ENCODE data around the gene ZBP1.

ZBP1 gene

GRCh38 chr20:57659517-57660180 is 39.4 kb upstream of the ZBP1 start:
- H3K23ac ChIP-seq (ENCODE audit: low read length): no peak overlapping the region
- no peaks in the 10 kb centered on the region for H3K4me1 ChIP-seq (ENCODE audit: control insufficient read depth, low read depth, low read length)
- no peak overlapping the region for H2BK5ac ChIP-seq (ENCODE audit: low read length)
- H3K36me3 ChIP-seq (ENCODE audit: control insufficient read depth, insufficient read depth, low read length): peaks cover 15% of the 10 kb centered on the region
- no peak overlapping the region for H3K56ac ChIP-seq (ENCODE audit: low read length)
- H2BK15ac ChIP-seq (replicated peaks; ENCODE audit: low read depth): no peak overlapping the region
- WGBS (ENCODE audit: extremely low coverage, insufficient coverage, low lambda C conversion rate): no CpG with 5 or more reads among the region's 24 CpGs
- no peak overlapping the region for H2BK120ac ChIP-seq (ENCODE audit: low read depth, low read length)
- no peak overlapping the region for H3K9ac ChIP-seq (ENCODE audit: low read length)
- peaks cover 44% of the 10 kb centered on the region for H3K79me1 ChIP-seq (ENCODE audit: low read length)
- no peak overlapping the region for H3K18ac ChIP-seq (ENCODE audit: low read length)
- no peak overlapping the region for H3K4ac ChIP-seq (ENCODE audit: low read depth, low read length)
- H3K4me3 ChIP-seq (ENCODE audit: low read length): no peak overlapping the region
- DNase-seq: no peak
- no peak overlapping the region for H3K27ac ChIP-seq (ENCODE audit: low read depth, low read length)
- H3K79me2 ChIP-seq (ENCODE audit: control insufficient read depth, insufficient read depth, low read length): peaks cover 59% of the 10 kb centered on the region
- H4K5ac ChIP-seq (ENCODE audit: low read length): no peak overlapping the region
- no peaks in the 10 kb centered on the region for H3K27me3 ChIP-seq (ENCODE audit: insufficient read depth, low read length, poor library complexity)
- no peak overlapping the region for H3K4me2 ChIP-seq (ENCODE audit: low read length)
- no peak overlapping the region for H2AK5ac ChIP-seq (ENCODE audit: low read length)
- no peak overlapping the region for H4K8ac ChIP-seq (ENCODE audit: low read depth, low read length)

- Histone ChIP-seq H3K4me1 (ENCODE audit: control insufficient read depth, low read depth, low read length) (no peaks in the 10 kb centered on the region), H3K4me3 (ENCODE audit: low read length) (no peak overlapping the region), H4K8ac (ENCODE audit: low read depth, low read length) (no peak overlapping the region), H4K5ac (ENCODE audit: low read length) (no peak overlapping the region), H2BK120ac (ENCODE audit: low read depth, low read length) (no peak overlapping the region), H3K9ac (ENCODE audit: low read length) (no peak overlapping the region), H2BK5ac (ENCODE audit: low read length) (no peak overlapping the region), H3K79me1 (ENCODE audit: low read length) (peaks cover 44% of the 10 kb centered on the region), H3K4ac (ENCODE audit: low read depth, low read length) (no peak overlapping the region), H3K27me3 (ENCODE audit: insufficient read depth, low read length, poor library complexity) (no peaks in the 10 kb centered on the region), H2AK5ac (ENCODE audit: low read length) (no peak overlapping the region), H3K79me2 (ENCODE audit: control insufficient read depth, insufficient read depth, low read length) (peaks cover 53% of the 10 kb centered on the region), H3K27ac (ENCODE audit: low read depth, low read length) (no peak overlapping the region), H3K18ac (ENCODE audit: low read length) (no peak overlapping the region), H3K4me2 (ENCODE audit: low read length) (no peak overlapping the region), H3K36me3 (ENCODE audit: control insufficient read depth, insufficient read depth, low read length) (peaks cover 16% of the 10 kb centered on the region), H2BK15ac (replicated peaks; ENCODE audit: low read depth) (no peak overlapping the region), H3K56ac (ENCODE audit: low read length) (no peak overlapping the region), H3K23ac (ENCODE audit: low read length) (no peak overlapping the region)
- WGBS (ENCODE audit: extremely low coverage, insufficient coverage, low lambda C conversion rate): no CpG with 5 or more reads among the region's 25 CpGs
- DNase-seq: no peak
Measured at GRCh38 chr20:57658833-57659516, 38.7 kb upstream of the ZBP1 start.

GRCh38 chr20:57658447-57658832 is 38.2 kb upstream of the ZBP1 start:
- H3K27ac ChIP-seq (ENCODE audit: low read depth, low read length): no peak overlapping the region
- H3K18ac ChIP-seq (ENCODE audit: low read length): no peak overlapping the region
- no peak overlapping the region for H2AK5ac ChIP-seq (ENCODE audit: low read length)
- no peaks in the 10 kb centered on the region for H3K27me3 ChIP-seq (ENCODE audit: insufficient read depth, low read length, poor library complexity)
- H3K4me2 ChIP-seq (ENCODE audit: low read length): no peak overlapping the region
- H2BK15ac ChIP-seq (replicated peaks; ENCODE audit: low read depth): no peak overlapping the region
- no peak overlapping the region for H2BK5ac ChIP-seq (ENCODE audit: low read length)
- peaks cover 46% of the 10 kb centered on the region for H3K79me1 ChIP-seq (ENCODE audit: low read length)
- H4K5ac ChIP-seq (ENCODE audit: low read length): no peak overlapping the region
- H3K79me2 ChIP-seq (ENCODE audit: control insufficient read depth, insufficient read depth, low read length): peaks cover 50% of the 10 kb centered on the region
- H3K23ac ChIP-seq (ENCODE audit: low read length): no peak overlapping the region
- no peak overlapping the region for H3K56ac ChIP-seq (ENCODE audit: low read length)
- no peak overlapping the region for H2BK120ac ChIP-seq (ENCODE audit: low read depth, low read length)
- no peak overlapping the region for H3K4me3 ChIP-seq (ENCODE audit: low read length)
- no peak overlapping the region for H3K9ac ChIP-seq (ENCODE audit: low read length)
- no peak overlapping the region for H3K4ac ChIP-seq (ENCODE audit: low read depth, low read length)
- DNase-seq: no peak
- WGBS (ENCODE audit: extremely low coverage, insufficient coverage, low lambda C conversion rate): no CpG with 5 or more reads among the region's 8 CpGs
- H3K4me1 ChIP-seq (ENCODE audit: control insufficient read depth, low read depth, low read length): no peaks in the 10 kb centered on the region
- peaks cover 20% of the 10 kb centered on the region for H3K36me3 ChIP-seq (ENCODE audit: control insufficient read depth, insufficient read depth, low read length)
- H4K8ac ChIP-seq (ENCODE audit: low read depth, low read length): no peak overlapping the region

DNA sequence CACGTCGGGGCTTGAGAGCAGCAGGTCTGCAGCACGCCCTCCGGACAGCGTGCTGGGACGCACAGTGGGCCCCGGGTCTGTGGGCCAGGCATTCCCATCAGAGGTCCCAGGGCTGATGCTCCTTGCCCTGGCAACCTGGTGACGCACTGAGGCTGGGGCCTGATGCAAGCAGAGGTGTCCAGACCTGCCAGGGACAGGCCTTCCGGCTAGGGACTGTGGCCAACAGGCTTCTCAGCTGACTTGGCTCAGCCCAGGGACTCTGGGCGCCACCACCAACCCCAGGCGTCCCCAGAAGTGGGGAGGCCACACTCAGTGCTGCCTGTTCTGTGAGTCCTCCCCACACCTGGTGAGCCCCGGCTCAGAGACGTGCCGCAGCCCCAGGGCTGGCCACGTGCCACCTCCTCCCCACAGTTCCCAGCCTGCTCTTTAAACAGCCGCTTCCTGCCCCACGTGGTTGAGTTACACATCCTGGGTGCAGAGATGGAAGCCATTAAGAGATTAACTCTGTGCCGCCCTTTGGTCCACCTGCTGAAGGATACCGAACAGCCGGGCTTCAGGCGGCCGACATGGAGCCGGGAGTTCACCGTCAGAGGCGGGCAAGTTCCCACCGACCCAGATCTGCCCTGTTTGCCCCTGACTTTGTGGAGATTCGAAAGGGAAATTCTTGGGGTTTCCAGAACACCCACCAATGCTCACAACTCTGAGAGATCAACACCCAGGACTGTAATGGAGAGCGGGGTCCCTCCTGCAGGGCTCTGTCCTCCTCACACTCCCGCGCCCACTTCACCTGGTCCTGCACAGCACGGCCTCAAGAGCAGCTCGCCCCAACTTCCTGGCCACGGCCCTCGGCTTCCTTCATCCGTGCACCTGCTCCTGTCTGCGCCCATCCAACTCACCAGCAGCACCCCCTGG is 37.6 kb upstream of the ZBP1 start:
- Histone ChIP-seq H3K79me1 (ENCODE audit: low read length) (peaks cover 44% of the 10 kb centered on the region), H3K27me3 (ENCODE audit: insufficient read depth, low read length, poor library complexity) (no peaks in the 10 kb centered on the region), H3K9ac (ENCODE audit: low read length) (no peak overlapping the region), H4K5ac (ENCODE audit: low read length) (no peak overlapping the region), H2BK120ac (ENCODE audit: low read depth, low read length) (no peak overlapping the region), H2BK5ac (ENCODE audit: low read length) (no peak overlapping the region), H3K18ac (ENCODE audit: low read length) (no peak overlapping the region), H4K8ac (ENCODE audit: low read depth, low read length) (no peak overlapping the region), H3K79me2 (ENCODE audit: control insufficient read depth, insufficient read depth, low read length) (peaks cover 44% of the 10 kb centered on the region), H2BK15ac (replicated peaks; ENCODE audit: low read depth) (no peak overlapping the region), H3K27ac (ENCODE audit: low read depth, low read length) (no peak overlapping the region), H3K4me1 (ENCODE audit: control insufficient read depth, low read depth, low read length) (no peaks in the 10 kb centered on the region), H3K4me2 (ENCODE audit: low read length) (no peak overlapping the region), H2AK5ac (ENCODE audit: low read length) (no peak overlapping the region), H3K4me3 (ENCODE audit: low read length) (no peak overlapping the region), H3K4ac (ENCODE audit: low read depth, low read length) (no peak overlapping the region), H3K36me3 (ENCODE audit: control insufficient read depth, insufficient read depth, low read length) (peaks cover 23% of the 10 kb centered on the region), H3K56ac (ENCODE audit: low read length) (no peak overlapping the region), H3K23ac (ENCODE audit: low read length) (no peak overlapping the region)
- no peak for DNase-seq
- no CpG with 5 or more reads among the region's 36 CpGs for WGBS (ENCODE audit: extremely low coverage, insufficient coverage, low lambda C conversion rate)

GRCh38 chr20:57656821-57657534 is 36.8 kb upstream of the ZBP1 start:
- peaks cover 40% of the 10 kb centered on the region for H3K79me1 ChIP-seq (ENCODE audit: low read length)
- no peak overlapping the region for H2AK5ac ChIP-seq (ENCODE audit: low read length)
- H3K36me3 ChIP-seq (ENCODE audit: control insufficient read depth, insufficient read depth, low read length): peaks cover 28% of the 10 kb centered on the region
- DNase-seq: no peak
- H3K4me3 ChIP-seq (ENCODE audit: low read length): no peak overlapping the region
- no peak overlapping the region for H2BK15ac ChIP-seq (replicated peaks; ENCODE audit: low read depth)
- no peak overlapping the region for H3K56ac ChIP-seq (ENCODE audit: low read length)
- H3K4me1 ChIP-seq (ENCODE audit: control insufficient read depth, low read depth, low read length): no peaks in the 10 kb centered on the region
- no peaks in the 10 kb centered on the region for H3K27me3 ChIP-seq (ENCODE audit: insufficient read depth, low read length, poor library complexity)
- H3K18ac ChIP-seq (ENCODE audit: low read length): no peak overlapping the region
- no peak overlapping the region for H3K4ac ChIP-seq (ENCODE audit: low read depth, low read length)
- no peak overlapping the region for H3K23ac ChIP-seq (ENCODE audit: low read length)
- H3K4me2 ChIP-seq (ENCODE audit: low read length): no peak overlapping the region
- no peak overlapping the region for H4K5ac ChIP-seq (ENCODE audit: low read length)
- H3K27ac ChIP-seq (ENCODE audit: low read depth, low read length): no peak overlapping the region
- H2BK120ac ChIP-seq (ENCODE audit: low read depth, low read length): no peak overlapping the region
- H4K8ac ChIP-seq (ENCODE audit: low read depth, low read length): no peak overlapping the region
- peaks cover 36% of the 10 kb centered on the region for H3K79me2 ChIP-seq (ENCODE audit: control insufficient read depth, insufficient read depth, low read length)
- no CpG with 5 or more reads among the region's 20 CpGs for WGBS (ENCODE audit: extremely low coverage, insufficient coverage, low lambda C conversion rate)
- no peak overlapping the region for H3K9ac ChIP-seq (ENCODE audit: low read length)
- H2BK5ac ChIP-seq (ENCODE audit: low read length): no peak overlapping the region
